G401.6 (cell line): Measurements from ENCODE around the gene FOXJ3.

ENCODE experiments used
- FAIRE-seq: peaks from 2 replicates; lab custom pipeline; 2012; peaks lifted over from hg19 to GRCh38; lab: Jason Lieb, UNC

The FOXJ3 gene

DNA sequence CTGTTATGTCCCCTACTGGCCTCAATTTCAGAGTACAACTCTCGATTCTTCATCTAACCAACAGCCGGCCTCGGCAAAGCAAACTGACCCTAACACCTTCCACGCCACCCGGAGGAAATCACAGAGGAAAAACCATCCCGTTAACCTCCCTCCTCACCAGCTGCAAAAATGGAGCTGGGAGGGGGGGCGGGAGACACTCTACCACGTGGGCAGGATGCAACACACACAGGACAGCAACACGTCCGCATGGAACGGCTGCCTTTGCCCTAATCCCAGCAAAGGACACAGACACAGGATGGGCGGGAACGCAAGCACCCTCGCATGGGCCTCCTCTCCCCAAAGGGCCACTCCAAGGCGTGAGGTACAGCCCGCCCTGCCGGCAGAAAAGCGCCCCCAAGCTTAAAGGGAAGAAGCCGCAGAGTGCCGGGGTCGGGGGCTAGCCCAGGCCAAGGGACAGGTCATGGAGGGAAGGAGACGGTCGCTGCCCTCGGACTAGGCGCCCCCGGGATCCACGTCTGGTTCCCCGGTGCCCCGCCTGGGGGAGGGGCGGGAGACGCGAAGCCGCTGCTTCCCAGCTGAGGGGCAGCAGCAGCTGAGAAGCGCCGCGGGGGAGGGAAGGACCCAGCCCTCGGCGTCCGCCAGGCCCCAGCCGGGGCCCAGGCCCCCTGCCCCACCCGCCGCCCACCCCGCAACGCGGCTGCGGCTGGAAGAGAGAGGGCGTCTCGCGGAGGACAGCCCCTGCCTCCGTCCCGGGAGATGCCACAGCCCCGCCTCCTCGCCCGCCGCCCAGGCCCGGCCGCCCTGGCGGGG is 590 bp downstream of the FOXJ3 start:
- FAIRE-seq: no peak

GRCh38 chr1:42333662-42334239 is 1.3 kb downstream of the FOXJ3 start:
- FAIRE-seq: no peak

DNA sequence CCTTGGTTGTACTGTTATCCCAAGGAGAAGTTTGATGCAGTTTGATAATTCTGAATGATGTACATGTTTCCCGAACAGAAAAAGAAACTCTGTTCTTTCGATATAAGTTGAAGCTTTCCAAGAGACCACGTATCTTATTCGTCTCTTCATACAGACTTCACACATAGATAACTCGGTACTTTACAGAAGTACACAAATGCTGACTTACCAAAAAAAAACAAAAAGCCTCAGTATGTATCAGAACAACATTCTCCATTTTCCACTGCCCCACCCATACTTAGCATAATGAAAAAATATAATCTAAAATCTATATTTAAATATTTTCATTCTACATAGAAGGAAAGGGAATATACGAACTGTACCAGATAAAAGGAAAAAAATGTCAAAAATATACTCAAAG is 2.2 kb downstream of the FOXJ3 start:
- no peak for FAIRE-seq

DNA sequence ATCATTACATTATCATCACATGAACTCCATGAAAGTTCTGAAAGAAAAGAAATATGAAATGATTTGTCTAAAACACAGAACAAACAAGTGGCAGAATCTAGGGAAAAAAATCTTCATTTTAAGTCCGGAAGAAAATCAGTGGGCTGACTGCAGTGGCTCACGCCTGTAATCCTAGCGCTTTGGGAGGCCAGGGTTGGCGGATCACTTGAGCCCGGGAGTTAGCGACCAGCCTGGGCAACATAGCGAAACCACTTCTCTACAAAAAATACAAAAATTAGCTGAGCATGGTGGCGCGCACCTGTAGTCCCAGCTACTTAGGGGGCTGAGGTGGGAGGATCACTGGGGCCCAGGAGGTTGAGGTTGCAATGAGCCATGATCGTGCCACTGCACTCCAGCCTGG is 4.8 kb downstream of the FOXJ3 start:
- FAIRE-seq: no peak

DNA sequence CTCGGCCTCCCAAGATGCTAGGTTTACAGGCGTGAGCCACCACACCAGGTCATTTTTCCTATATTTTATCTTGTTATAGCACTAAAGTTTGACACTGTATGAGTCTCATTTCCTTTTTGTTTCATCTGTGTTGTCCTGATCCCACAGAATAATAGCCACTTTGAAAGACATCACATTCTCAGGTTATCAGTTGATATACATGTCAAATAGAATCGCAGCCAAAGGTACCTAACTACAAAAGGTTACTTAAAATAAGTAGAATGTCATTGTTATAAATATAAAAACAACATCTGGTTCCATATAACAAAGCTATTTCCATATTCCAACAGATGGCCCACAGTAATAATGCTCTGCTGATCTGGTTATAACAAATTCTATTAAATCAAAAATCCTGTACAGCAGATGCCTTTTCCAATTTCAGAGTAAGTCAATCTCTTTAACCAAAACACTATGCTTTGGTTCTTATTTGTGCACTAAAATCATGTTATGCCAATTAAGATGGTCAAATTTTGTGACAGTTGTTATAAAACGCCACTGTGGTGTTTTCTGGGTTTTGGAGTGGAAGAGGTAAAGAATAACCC is 6.0 kb downstream of the FOXJ3 start:
- no peak for FAIRE-seq

- FAIRE-seq: no peak
Measured at GRCh38 chr1:42328047-42328625, 6.9 kb downstream of the FOXJ3 start.

GRCh38 chr1:42325014-42325402 is 10.0 kb downstream of the FOXJ3 start:
- no peak for FAIRE-seq

DNA sequence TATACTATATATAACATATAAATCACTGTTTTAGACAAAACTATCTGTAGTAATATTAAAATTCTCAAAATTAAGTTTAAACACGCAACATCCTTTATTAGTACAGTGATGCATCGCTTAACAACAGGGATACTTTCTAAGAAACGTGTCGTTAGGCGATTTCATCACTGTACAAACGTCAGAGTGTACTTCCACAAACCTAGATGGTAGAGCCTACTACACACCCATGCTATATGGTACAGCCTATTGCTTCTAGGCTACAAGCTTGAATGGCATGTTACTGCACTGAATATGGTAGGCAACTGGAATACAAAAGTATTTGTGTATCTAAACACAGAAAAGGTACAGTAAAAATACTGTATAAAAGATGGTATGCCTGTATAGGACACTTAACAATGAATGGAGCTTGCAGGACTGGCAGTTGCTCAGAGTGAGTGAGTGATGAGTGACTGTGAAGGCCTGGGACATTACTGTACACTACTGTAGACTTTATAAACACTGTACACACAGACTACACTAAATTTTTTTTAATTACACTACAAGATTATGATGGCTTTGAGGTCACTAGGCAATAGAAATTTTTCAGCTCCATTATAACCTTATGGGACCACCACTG is 10.5 kb downstream of the FOXJ3 start:
- FAIRE-seq: no peak

GRCh38 chr1:42323551-42323950 is 11.5 kb downstream of the FOXJ3 start:
- FAIRE-seq: no peak

- no peak for FAIRE-seq
Measured at GRCh38 chr1:42322577-42322976, 12.5 kb downstream of the FOXJ3 start.

- FAIRE-seq: no peak
Measured at GRCh38 chr1:42321731-42322130, 13.3 kb downstream of the FOXJ3 start.

DNA sequence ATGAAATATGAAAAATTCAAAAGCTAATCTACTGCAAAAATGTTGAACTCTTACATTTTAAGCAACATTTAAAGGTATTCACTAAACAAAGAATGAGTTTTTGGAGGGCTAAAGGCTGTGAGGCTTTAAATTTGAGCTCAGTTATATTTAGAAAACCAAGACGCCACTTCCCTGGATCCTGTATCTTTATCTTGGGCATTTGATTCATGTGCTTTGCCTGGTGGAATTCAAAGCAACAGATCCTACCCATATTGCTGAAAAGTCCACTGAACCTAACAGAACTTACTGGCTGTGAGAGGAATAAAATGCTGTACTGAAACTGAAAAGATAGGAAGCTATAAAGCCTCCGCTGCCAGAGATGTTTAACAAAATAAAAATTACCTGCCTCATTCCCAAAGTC is 14.3 kb downstream of the FOXJ3 start:
- no peak for FAIRE-seq

DNA sequence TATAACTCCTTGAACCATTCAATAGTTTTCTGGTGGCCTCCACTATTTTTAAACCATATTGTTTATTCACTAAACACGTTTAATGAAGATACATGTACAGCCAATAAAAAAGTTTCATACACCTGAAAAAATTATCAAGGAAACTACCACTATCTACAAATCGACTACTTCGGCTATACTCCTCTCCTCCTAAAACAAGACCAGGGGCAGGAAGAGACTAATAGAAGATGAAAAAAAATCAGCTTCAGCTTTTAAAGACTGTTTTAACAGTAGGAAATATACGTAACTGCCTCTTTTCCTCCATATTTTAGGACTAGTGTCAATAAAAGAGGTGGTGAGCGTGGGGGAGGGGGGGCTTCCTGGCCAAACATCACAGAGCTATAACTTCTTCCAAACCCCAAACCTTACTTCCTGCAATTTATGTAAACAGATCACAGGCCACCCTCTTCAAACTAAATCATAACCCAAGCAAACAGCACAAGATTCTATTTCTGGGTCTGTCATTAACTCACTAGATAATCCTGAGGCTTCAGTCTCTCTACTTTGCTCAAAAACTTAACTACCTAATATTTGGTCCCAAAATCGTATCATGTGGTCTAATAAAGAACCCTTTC is 15.1 kb downstream of the FOXJ3 start:
- FAIRE-seq: no peak

GRCh38 chr1:42319128-42319851 is 15.7 kb downstream of the FOXJ3 start:
- no peak for FAIRE-seq

DNA sequence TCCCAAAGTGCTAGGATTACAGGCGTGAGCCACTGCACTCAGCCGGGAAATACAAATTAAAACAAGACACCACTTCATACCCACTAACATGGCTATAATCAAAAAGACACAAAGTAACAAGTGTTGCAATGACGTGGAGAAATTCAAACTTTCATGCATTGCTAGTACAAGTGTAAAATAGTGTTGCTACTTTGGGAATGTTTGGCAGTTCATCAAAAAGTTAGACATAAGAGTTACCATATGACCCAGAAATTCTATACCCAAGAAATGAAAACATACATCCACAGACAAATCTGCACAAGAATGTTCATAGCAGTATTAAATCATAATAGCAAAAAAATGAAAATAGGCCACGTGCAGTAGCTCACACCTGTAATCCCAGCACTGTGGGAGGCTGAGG is 16.4 kb downstream of the FOXJ3 start:
- FAIRE-seq: no peak

DNA sequence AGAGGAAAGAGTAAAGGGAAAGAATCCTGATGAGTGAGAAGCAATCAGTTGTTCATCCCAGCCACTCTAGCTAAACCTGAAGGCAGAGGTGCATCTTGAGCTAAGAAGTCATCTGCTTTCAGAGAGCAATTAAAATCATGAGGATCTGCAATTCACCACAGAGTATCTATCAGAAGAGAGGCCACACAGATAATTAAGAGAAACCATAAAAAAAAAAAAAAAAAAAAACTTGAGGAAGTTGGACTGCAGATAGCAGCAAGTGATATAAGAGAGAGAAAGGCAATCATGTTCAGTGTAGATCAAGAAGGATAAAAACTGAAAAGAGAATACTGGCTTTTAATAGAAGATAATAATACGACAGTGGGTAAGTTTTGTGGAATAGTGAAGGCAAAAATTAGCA is 17.7 kb downstream of the FOXJ3 start:
- no peak for FAIRE-seq

DNA sequence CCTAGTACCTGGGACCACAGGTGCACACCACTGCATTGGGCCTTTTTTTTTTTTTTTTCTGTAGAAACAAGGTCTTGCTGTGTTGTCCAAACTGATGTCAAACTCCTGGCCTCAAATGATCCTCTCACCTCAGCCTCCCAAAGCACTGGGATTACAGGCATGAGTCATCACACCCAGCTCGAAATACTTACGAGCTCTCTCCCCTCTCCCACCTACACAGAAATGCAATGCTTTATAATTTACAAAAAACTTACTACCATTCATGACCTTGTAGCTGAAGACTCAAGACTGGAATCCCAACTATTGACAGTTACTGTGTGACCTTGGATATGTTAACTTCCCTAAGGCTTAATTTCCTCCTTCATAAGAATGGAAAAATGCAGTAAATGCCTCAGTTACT is 18.7 kb downstream of the FOXJ3 start:
- FAIRE-seq: no peak

DNA sequence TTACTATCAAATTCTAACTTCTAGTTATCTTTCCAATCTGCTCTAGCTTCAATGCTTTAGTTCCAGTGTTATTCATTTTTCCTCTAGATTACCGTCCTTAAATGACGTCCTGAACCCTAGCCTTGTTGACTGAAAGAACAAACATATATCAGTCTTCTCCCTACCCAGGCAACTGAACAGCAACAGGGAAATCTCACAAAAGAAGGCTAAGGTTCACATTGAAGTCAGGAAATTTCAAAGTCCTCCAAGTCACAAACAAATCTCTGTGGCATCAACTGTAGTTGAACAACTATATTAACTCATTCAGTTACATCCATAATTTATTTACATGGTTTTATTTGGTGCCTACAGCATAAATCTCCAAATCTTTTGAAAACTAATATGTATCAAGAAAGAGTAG is 19.5 kb downstream of the FOXJ3 start:
- FAIRE-seq: no peak

DNA sequence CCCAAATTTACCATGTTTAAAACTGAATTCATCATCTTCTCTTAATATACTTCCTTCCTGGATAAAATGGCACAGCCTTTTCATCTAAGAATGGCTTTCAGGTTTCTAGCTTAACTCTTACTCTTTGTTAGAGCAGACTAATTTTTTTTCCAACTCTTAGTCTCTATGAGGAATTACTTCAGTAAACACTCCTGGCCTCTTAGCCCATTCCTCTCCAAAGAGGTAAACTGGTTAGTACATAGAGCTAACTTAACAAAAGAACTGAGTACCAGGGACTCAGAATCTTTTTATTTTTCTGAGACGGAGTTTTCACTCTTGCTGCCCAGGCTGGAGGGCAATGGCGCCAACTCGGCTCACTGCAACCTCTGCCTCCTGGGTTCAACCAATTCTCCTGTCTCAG is 21.1 kb downstream of the FOXJ3 start:
- FAIRE-seq: no peak

DNA sequence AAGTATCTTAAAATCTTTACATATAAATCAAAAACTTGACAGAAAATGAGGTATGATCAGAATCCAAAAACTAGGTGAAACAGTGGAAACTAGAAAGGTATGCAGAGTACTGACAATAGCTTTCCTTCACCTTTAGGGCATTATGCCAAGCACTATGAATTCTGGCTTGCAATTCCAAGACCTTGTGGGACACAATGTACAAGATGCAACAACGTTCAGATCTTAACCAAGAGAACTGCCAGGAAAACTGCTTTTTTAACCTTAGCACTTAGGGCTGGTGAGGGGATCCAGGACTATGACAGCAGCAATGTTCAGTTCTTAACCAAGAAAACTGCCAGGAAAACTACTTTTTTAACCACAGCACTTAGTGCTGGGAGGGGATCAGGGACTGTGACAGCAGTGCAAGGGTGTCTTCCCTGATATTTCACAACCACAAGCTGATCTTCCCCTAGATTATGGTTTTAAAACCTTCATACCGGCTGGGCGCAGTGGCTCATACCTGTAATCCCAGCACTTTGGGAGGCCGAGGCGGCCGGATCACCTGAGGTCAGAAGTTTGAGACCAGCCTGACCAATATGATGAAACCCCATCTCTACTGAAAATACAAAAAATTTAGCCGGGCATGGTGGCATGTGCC is 22.3 kb downstream of the FOXJ3 start:
- FAIRE-seq: no peak

DNA sequence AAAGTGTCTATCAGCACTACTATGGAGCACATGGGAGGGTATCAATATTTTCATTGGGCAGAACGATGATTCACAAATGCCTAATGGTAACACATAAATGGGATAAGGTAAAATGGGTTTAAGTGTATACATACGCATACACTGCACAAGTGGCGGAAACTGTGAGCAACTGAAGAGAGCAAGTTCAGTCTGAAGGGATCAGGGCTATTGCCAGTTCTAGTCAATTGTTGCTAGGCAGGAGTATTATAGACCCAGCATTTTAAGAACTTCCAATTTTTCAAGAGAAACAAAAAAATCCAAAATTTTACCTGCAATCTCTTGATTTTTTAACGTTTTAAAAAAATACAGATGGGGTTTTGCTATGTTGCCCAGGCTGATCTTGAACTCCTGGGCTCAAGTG is 23.1 kb downstream of the FOXJ3 start:
- FAIRE-seq: no peak
